NCI-H446 treated with DMSO at 0.1 percent for 48 hours (cell line): ENCODE data around the gene JAKMIP1.

Experiments used
- DNase-seq: peaks from one replicate; lab custom pipeline; 2025; lab: John Stamatoyannopoulos, UW

Gene JAKMIP1

GRCh38 chr4:6201580-6202091, 1.3 kb upstream of the JAKMIP1 start:
- no peak for DNase-seq

GRCh38 chr4:6200922-6201362, 593 bp upstream of the JAKMIP1 start:
- no peak for DNase-seq

GRCh38 chr4:6199422-6199921, 877 bp downstream of the JAKMIP1 start:
- no peak for DNase-seq

GRCh38 chr4:6198768-6199421, 1.5 kb downstream of the JAKMIP1 start:
- DNase-seq: no peak

- DNase-seq: no peak
These were observed 2.1 kb downstream of the JAKMIP1 start for GRCh38 chr4:6198278-6198677.

- DNase-seq: no peak
These were observed 2.7 kb downstream of the JAKMIP1 start for GRCh38 chr4:6197433-6198174.

- no peak for DNase-seq
These were observed 3.5 kb downstream of the JAKMIP1 start for GRCh38 chr4:6196871-6197270.

- no peak for DNase-seq
These were observed 4.0 kb downstream of the JAKMIP1 start for GRCh38 chr4:6196324-6196723.

GRCh38 chr4:6195602-6196319, 4.6 kb downstream of the JAKMIP1 start:
- DNase-seq: peak; percentile 5

GRCh38 chr4:6194458-6195195, 5.7 kb downstream of the JAKMIP1 start:
- no peak for DNase-seq

- DNase-seq: no peak
These were observed 7.0 kb downstream of the JAKMIP1 start for GRCh38 chr4:6193399-6193798.

GRCh38 chr4:6192245-6192644, 8.1 kb downstream of the JAKMIP1 start:
- no peak for DNase-seq

- DNase-seq: no peak
These were observed 8.8 kb downstream of the JAKMIP1 start for GRCh38 chr4:6191448-6192130.

GRCh38 chr4:6190486-6190885, 9.9 kb downstream of the JAKMIP1 start:
- no peak for DNase-seq

GRCh38 chr4:6189511-6189910, 10.8 kb downstream of the JAKMIP1 start:
- no peak for DNase-seq

- DNase-seq: no peak
These were observed 11.6 kb downstream of the JAKMIP1 start for GRCh38 chr4:6188687-6189305.

GRCh38 chr4:6184169-6184568, 16.2 kb downstream of the JAKMIP1 start:
- DNase-seq: no peak

GRCh38 chr4:6183740-6184139, 16.6 kb downstream of the JAKMIP1 start:
- no peak for DNase-seq

- no peak for DNase-seq
These were observed 17.7 kb downstream of the JAKMIP1 start for GRCh38 chr4:6182376-6183280.
